Measurements from ENCODE around the gene TXNDC15. TPM values are rescaled to one million over a fixed set of nuclear protein-coding genes. Genes with fewer than 3 reads are reported as not detected.

The TXNDC15 gene
- total RNA-seq, 1 experiment from 2014 or later, result 31.3 TPM

DNA sequence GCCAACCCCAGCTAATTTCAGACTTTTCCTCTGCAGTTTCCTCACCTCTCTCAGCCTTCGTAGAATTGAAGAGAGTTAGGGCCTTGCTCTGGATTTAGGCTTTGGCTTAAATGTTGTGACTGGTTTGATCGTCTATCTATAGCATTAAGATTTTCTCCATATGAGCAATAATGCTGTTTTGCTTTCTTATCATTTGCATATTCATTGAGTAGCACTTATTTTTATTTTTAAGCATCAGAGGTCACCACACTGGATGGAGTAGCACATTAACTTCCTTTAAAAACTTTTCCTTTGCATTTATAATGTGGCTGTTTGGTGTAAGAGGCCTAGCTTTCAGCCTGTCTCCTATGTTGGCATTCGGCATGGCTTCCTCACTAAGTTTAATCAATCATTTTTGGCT, 18.1 kb downstream of the TXNDC15 start:
- TF ChIP-seq, protein P1, sequence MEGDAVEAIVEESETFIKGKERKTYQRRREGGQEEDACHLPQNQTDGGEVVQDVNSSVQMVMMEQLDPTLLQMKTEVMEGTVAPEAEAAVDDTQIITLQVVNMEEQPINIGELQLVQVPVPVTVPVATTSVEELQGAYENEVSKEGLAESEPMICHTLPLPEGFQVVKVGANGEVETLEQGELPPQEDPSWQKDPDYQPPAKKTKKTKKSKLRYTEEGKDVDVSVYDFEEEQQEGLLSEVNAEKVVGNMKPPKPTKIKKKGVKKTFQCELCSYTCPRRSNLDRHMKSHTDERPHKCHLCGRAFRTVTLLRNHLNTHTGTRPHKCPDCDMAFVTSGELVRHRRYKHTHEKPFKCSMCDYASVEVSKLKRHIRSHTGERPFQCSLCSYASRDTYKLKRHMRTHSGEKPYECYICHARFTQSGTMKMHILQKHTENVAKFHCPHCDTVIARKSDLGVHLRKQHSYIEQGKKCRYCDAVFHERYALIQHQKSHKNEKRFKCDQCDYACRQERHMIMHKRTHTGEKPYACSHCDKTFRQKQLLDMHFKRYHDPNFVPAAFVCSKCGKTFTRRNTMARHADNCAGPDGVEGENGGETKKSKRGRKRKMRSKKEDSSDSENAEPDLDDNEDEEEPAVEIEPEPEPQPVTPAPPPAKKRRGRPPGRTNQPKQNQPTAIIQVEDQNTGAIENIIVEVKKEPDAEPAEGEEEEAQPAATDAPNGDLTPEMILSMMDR (conservative IDR thresholded peaks at IDR 0.05), result no peak
- no peak overlapping the region for H3K9ac ChIP-seq (ENCODE audit: extremely low read depth, insufficient read length, low read length)

More for the DNA sequence above, 18.1 kb downstream of the TXNDC15 start:
- H2BK15ac ChIP-seq (ENCODE audit: low read depth, low read length), result no peak overlapping the region
- no peaks in the 10 kb centered on the region for H3K23me2 ChIP-seq (ENCODE audit: insufficient read length, low read depth, low read length, poor library complexity, severe bottlenecking)
- H4K5ac ChIP-seq (ENCODE audit: insufficient read length, low read depth, low read length), result no peak overlapping the region
- no peak overlapping the region for H2BK12ac ChIP-seq (ENCODE audit: insufficient read length, low read depth, low read length)
- Mint-ChIP-seq H3K36me3 (ENCODE audit: insufficient read depth in 1 of 3, low read depth in 3 of 3) (peaks cover 9 to 13% (median 13%) of the 10 kb centered on the region in 3 experiments; a peak in 6 of 7 replicates), H3K27ac (peak overlapping the region in 1 of 3 experiments; percentile 50; a peak in 2 of 7 replicates), H3K4me1 (peaks cover 8 to 17% of the 10 kb centered on the region in 2 experiments), H3K4me3 (no peak overlapping the region), H3K27me3 (ENCODE audit: low read depth) (no peaks in the 10 kb centered on the region), H3K9me3 (no peaks in the 10 kb centered on the region; a peak in 1 of 5 replicates)
- no peak overlapping the region for H4K8ac ChIP-seq (replicated peaks; ENCODE audit: insufficient read length, low read depth, low read length)
- WGBS (ENCODE audit: extremely low coverage, insufficient read length, low lambda C conversion rate), result no CpG with 5 or more reads among the region's 3 CpGs
- H4K91ac ChIP-seq (ENCODE audit: insufficient read length, low read depth, low read length), result no peak overlapping the region
- H3K4ac ChIP-seq (ENCODE audit: low read depth, low read length), result no peak overlapping the region
- H2BK120ac ChIP-seq (ENCODE audit: low read depth, low read length, poor library complexity, severe bottlenecking), result no peak overlapping the region
- no peaks in the 10 kb centered on the region for H3K79me1 ChIP-seq (ENCODE audit: insufficient read depth, low read depth, low read length, poor library complexity, severe bottlenecking)
- no peak overlapping the region for H3K56ac ChIP-seq (ENCODE audit: insufficient read length, low read depth, low read length)
- H2BK20ac ChIP-seq (ENCODE audit: low read depth, low read length, poor library complexity, severe bottlenecking), result no peak overlapping the region
- H2AFZ ChIP-seq (ENCODE audit: low read length), result no peak overlapping the region
- no peak overlapping the region for H3K23ac ChIP-seq (ENCODE audit: insufficient read length, low read depth, low read length)
- H2BK5ac ChIP-seq (ENCODE audit: insufficient read length, low read length), result no peak overlapping the region
- H3K4me1 ChIP-seq (ENCODE audit: insufficient read depth, low read length), result no peaks in the 10 kb centered on the region
- H3T11ph ChIP-seq (ENCODE audit: low read length), result no peak overlapping the region
- H3K14ac ChIP-seq (ENCODE audit: insufficient read depth, low read length), result no peak overlapping the region
- H3K9me3 ChIP-seq (ENCODE audit: control insufficient read depth, low read depth, low read length), result no peaks in the 10 kb centered on the region
- no peaks in the 10 kb centered on the region for H3K27me3 ChIP-seq (ENCODE audit: insufficient read depth, low read length)
- no peak overlapping the region for H3K18ac ChIP-seq (ENCODE audit: insufficient read length, low read depth, low read length)
- no peak overlapping the region for H2AK5ac ChIP-seq (ENCODE audit: insufficient read length, low read length)
- no peaks in the 10 kb centered on the region for H4K20me1 ChIP-seq (ENCODE audit: control insufficient read depth, insufficient read depth, insufficient read length)
- DNase-seq, result no peak
- H3K4me2 ChIP-seq (ENCODE audit: insufficient read depth, insufficient read length, low read length), result no peak overlapping the region
- no peaks in the 10 kb centered on the region for H3K79me2 ChIP-seq (ENCODE audit: insufficient read depth, low read length)
- no peak overlapping the region for H3K27ac ChIP-seq (ENCODE audit: insufficient read length, low read depth, low read length)
